GM23338 (cell line): ENCODE measurements around the gene TGFBI. TPM values are rescaled to one million over a fixed set of nuclear protein-coding genes. Genes with fewer than 3 reads are reported as not detected.

Source experiments
- ATAC-seq: fragments of 200-7000 bp; cut with Tn5 transposase; 3 replicates; pipeline ENCODE4 v1.9.1; 2020
- DNase-seq: peaks from one replicate; pipeline ENCODE4 v3.0.0-alpha.2; 2015; ENCODE audit warnings: low spot score
- H2AFZ ChIP-seq: fragments of 200-600 bp; sonication (generic); 2 replicates; pipeline ENCODE4 v1.8.0; 2016; ENCODE audit warnings: antibody characterized with exemption, mild to moderate bottlenecking, moderate library complexity
- H3F3A ChIP-seq: fragments of 200-600 bp; sonication (generic); replicated peaks from 2 replicates; pipeline ENCODE4 v1.8.0; 2017; ENCODE audit warnings: antibody characterized with exemption, mixed run types, low read depth
- H3K27ac ChIP-seq: fragments of 200-600 bp; sonication (generic); 2 replicates; pipeline ENCODE4 v1.6.1; 2016; ENCODE audit warnings: low read depth
- H3K27me3 ChIP-seq: fragments of 200-600 bp; sonication (generic); 2 replicates; pipeline ENCODE4 v1.8.0; 2016; ENCODE audit warnings: mild to moderate bottlenecking, mixed run types, moderate library complexity; ENCODE audit not compliant: insufficient read depth
- H3K36me3 ChIP-seq: fragments of 200-600 bp; sonication (generic); 2 replicates; pipeline ENCODE4 v1.8.0; 2016; ENCODE audit warnings: mild to moderate bottlenecking; ENCODE audit not compliant: insufficient read depth
- H3K4me1 ChIP-seq: fragments of 200-600 bp; sonication (generic); 2 replicates; pipeline ENCODE4 v1.8.0; 2016; ENCODE audit warnings: mild to moderate bottlenecking, moderate library complexity; ENCODE audit not compliant: insufficient read depth
- H3K4me2 ChIP-seq: fragments of 200-600 bp; sonication (generic); 2 replicates; pipeline ENCODE4 v1.7.1; 2017; ENCODE audit warnings: mixed run types
- H3K4me3 ChIP-seq: fragments of 200-600 bp; sonication (generic); 2 replicates; pipeline ENCODE4 v1.6.1; 2016; ENCODE audit warnings: mixed run types
- H3K79me2 ChIP-seq: fragments of 200-600 bp; sonication (generic); replicated peaks from 2 replicates; pipeline ENCODE4 v1.8.0; 2017; ENCODE audit warnings: mild to moderate bottlenecking; ENCODE audit not compliant: insufficient read depth
- H3K9me2 ChIP-seq: fragments of 200-600 bp; sonication (generic); 2 replicates; pipeline ENCODE4 v1.8.0; 2017; ENCODE audit not compliant: insufficient read depth
- H4K20me1 ChIP-seq: fragments of 200-600 bp; sonication (generic); replicated peaks from 2 replicates; pipeline ENCODE4 v1.8.0; 2017; ENCODE audit warnings: mild to moderate bottlenecking; ENCODE audit not compliant: insufficient read depth
- H3K27ac Mint-ChIP-seq: 2 replicates; pipeline ENCODE4 v1.8.0; 2020; ENCODE audit warnings: inconsistent platforms, mild to moderate bottlenecking, moderate library complexity, mixed read lengths
- H3K27me3 Mint-ChIP-seq: 3 replicates; pipeline ENCODE4 v1.8.0; 2022; ENCODE audit warnings: low read depth, mild to moderate bottlenecking, moderate library complexity, mixed read lengths, inconsistent platforms; ENCODE audit not compliant: insufficient read depth, poor library complexity
- H3K36me3 Mint-ChIP-seq: 3 replicates; pipeline ENCODE4 v1.8.0; 2021; ENCODE audit warnings: low read depth, mild to moderate bottlenecking, inconsistent platforms, moderate library complexity, mixed read lengths
- H3K4me1 Mint-ChIP-seq: 3 replicates; pipeline ENCODE4 v1.8.0; 2020; ENCODE audit warnings: mild to moderate bottlenecking, inconsistent platforms, mixed read lengths
- H3K4me3 Mint-ChIP-seq: 3 replicates; pipeline ENCODE4 v1.8.0; 2021; ENCODE audit warnings: moderate library complexity, mild to moderate bottlenecking, inconsistent platforms, mixed read lengths
- H3K9me3 Mint-ChIP-seq: 3 replicates; pipeline ENCODE4 v1.8.0; 2020; ENCODE audit warnings: moderate library complexity, mild to moderate bottlenecking, inconsistent platforms, mixed read lengths
- CREB1 ChIP-seq: fragments of 250-450 bp; sonication (Bioruptor Pico); IDR thresholded peaks from 2 replicates; pipeline ENCODE4 v1.5.0; 2020; ENCODE audit warnings: low read depth, mild to moderate bottlenecking, moderate library complexity
- ETS1 ChIP-seq: IDR thresholded peaks from 2 replicates; pipeline ENCODE4 v1.6.1; 2016; ENCODE audit warnings: antibody characterized with exemption
- EZH2 ChIP-seq: fragments of 200-600 bp; sonication (generic); IDR thresholded peaks from one replicate; pipeline ENCODE4 v1.8.0; 2017; ENCODE audit warnings: antibody characterized with exemption, mild to moderate bottlenecking, low read depth; ENCODE audit not compliant: unreplicated experiment
- EZH2phosphoT487 ChIP-seq: fragments of 200-600 bp; sonication (generic); IDR thresholded peaks from one replicate; pipeline ENCODE4 v1.8.1; 2018; ENCODE audit warnings: antibody characterized with exemption; ENCODE audit not compliant: unreplicated experiment
- JUNB ChIP-seq: IDR thresholded peaks from one replicate; pipeline ENCODE4 v1.6.1; 2016; ENCODE audit warnings: antibody characterized with exemption; ENCODE audit not compliant: unreplicated experiment
- POLR2AphosphoS5 ChIP-seq: IDR thresholded peaks from 2 replicates; pipeline ENCODE4 v1.6.1; 2016; ENCODE audit warnings: antibody characterized with exemption, low read depth
- STAT1 ChIP-seq: IDR thresholded peaks from one replicate; pipeline ENCODE4 v1.6.1; 2016; ENCODE audit warnings: antibody characterized with exemption; ENCODE audit not compliant: unreplicated experiment
- ZNF331 ChIP-seq: fragments of 250-450 bp; sonication (Bioruptor Pico); IDR thresholded peaks from 2 replicates; pipeline ENCODE4 v1.5.0; 2020; ENCODE audit warnings: low read depth, mild to moderate bottlenecking, moderate library complexity
- polyA plus RNA-seq: library from polyadenylated mRNA; unstranded; fragments of >200 nt; fragmentation: Nextera tagmentation; extraction: Ambion mirVana; gene quantifications from 2 replicates; pipeline ENCODE4 v1.2.1, GENCODE V29; 2016
- total RNA-seq: library from RNA; depleted of rRNA; stranded (reverse); fragments of >200 nt; shearing (Covaris generic); gene quantifications from 2 replicates; pipeline ENCODE4 v1.2.3, GENCODE V29; 2014
- TF ChIP-seq, protein P1 (sequence below): IDR thresholded peaks from one replicate; pipeline ENCODE4 v1.6.1; 2018; ENCODE audit warnings: antibody characterized with exemption; ENCODE audit not compliant: unreplicated experiment
- TF ChIP-seq, protein P2 (sequence below), 2 experiments: fragments of 200-600 bp in 1 of 2; sonication (generic) in 1 of 2; conservative IDR thresholded peaks; 2 replicates each; pipeline versions ENCODE4 v1.5.1 to v1.6.1; 2016 to 2017; ENCODE audit warnings: antibody characterized with exemption in 2 of 2, low read depth in 2 of 2, mild to moderate bottlenecking in 2 of 2, moderate library complexity in 1 of 2

Gene TGFBI
- total and polyA plus RNA-seq, 2 experiments from 2014 or later: 8.9 to 9.4 TPM

GRCh38 chr5:136007271-136007670 is 21.5 kb upstream of the TGFBI start:
- H3K27me3 Mint-ChIP-seq: peaks cover 6% of the 10 kb centered on the region

GRCh38 chr5:136011414-136012001 is 17.3 kb upstream of the TGFBI start:
- ATAC-seq: no peak
- no peak for DNase-seq
- Histone ChIP-seq H4K20me1 (no peaks in the 10 kb centered on the region), H3K36me3 (no peaks in the 10 kb centered on the region), H3K4me1 (no peaks in the 10 kb centered on the region), H3K27me3 (no peaks in the 10 kb centered on the region), H3K4me3 (no peak overlapping the region), H3K4me2 (no peak overlapping the region), H3K79me2 (no peaks in the 10 kb centered on the region), H3K9me2 (peaks cover 7% of the 10 kb centered on the region; the same call in 1 of the 2 replicates), H2AFZ (no peak overlapping the region), H3K27ac (no peak overlapping the region), H3F3A (no peaks in the 10 kb centered on the region)
- no peaks in the 10 kb centered on the region for H3K9me3 Mint-ChIP-seq
- no peak overlapping the region for H3K27ac Mint-ChIP-seq
- no peaks in the 10 kb centered on the region for H3K36me3 Mint-ChIP-seq
- H3K4me3 Mint-ChIP-seq: no peak overlapping the region
- peaks cover 4% of the 10 kb centered on the region for H3K27me3 Mint-ChIP-seq
- H3K4me1 Mint-ChIP-seq: no peaks in the 10 kb centered on the region
- TF ChIP-seq, protein P1, sequence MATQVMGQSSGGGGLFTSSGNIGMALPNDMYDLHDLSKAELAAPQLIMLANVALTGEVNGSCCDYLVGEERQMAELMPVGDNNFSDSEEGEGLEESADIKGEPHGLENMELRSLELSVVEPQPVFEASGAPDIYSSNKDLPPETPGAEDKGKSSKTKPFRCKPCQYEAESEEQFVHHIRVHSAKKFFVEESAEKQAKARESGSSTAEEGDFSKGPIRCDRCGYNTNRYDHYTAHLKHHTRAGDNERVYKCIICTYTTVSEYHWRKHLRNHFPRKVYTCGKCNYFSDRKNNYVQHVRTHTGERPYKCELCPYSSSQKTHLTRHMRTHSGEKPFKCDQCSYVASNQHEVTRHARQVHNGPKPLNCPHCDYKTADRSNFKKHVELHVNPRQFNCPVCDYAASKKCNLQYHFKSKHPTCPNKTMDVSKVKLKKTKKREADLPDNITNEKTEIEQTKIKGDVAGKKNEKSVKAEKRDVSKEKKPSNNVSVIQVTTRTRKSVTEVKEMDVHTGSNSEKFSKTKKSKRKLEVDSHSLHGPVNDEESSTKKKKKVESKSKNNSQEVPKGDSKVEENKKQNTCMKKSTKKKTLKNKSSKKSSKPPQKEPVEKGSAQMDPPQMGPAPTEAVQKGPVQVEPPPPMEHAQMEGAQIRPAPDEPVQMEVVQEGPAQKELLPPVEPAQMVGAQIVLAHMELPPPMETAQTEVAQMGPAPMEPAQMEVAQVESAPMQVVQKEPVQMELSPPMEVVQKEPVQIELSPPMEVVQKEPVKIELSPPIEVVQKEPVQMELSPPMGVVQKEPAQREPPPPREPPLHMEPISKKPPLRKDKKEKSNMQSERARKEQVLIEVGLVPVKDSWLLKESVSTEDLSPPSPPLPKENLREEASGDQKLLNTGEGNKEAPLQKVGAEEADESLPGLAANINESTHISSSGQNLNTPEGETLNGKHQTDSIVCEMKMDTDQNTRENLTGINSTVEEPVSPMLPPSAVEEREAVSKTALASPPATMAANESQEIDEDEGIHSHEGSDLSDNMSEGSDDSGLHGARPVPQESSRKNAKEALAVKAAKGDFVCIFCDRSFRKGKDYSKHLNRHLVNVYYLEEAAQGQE: no peak
- TF ChIP-seq EZH2phosphoT487 (no peak), STAT1 (no peak), JUNB (no peak), ETS1 (no peak), EZH2 (no peak), CREB1 (CRISPR knock-in tag) (no peak), ZNF331 (CRISPR knock-in tag) (no peak), POLR2AphosphoS5 (no peak)
- TF ChIP-seq, protein P2, sequence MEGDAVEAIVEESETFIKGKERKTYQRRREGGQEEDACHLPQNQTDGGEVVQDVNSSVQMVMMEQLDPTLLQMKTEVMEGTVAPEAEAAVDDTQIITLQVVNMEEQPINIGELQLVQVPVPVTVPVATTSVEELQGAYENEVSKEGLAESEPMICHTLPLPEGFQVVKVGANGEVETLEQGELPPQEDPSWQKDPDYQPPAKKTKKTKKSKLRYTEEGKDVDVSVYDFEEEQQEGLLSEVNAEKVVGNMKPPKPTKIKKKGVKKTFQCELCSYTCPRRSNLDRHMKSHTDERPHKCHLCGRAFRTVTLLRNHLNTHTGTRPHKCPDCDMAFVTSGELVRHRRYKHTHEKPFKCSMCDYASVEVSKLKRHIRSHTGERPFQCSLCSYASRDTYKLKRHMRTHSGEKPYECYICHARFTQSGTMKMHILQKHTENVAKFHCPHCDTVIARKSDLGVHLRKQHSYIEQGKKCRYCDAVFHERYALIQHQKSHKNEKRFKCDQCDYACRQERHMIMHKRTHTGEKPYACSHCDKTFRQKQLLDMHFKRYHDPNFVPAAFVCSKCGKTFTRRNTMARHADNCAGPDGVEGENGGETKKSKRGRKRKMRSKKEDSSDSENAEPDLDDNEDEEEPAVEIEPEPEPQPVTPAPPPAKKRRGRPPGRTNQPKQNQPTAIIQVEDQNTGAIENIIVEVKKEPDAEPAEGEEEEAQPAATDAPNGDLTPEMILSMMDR (conservative IDR thresholded peaks at IDR 0.05; ENCODE audit: low read depth in 2 of 2): no peak

More at GRCh38 chr5:136007271-136007670, 21.5 kb upstream of the TGFBI start:
- no peaks in the 10 kb centered on the region for H3K36me3 ChIP-seq
- no peaks in the 10 kb centered on the region for H3K79me2 ChIP-seq
- H3K4me1 ChIP-seq: no peaks in the 10 kb centered on the region
- Mint-ChIP-seq H3K27ac (no peak overlapping the region), H3K4me1 (no peaks in the 10 kb centered on the region), H3K4me3 (no peak overlapping the region), H3K9me3 (no peaks in the 10 kb centered on the region), H3K36me3 (no peaks in the 10 kb centered on the region)
- no peak for ATAC-seq
- DNase-seq: no peak
- no peak overlapping the region for H3K27ac ChIP-seq
- no peaks in the 10 kb centered on the region for H4K20me1 ChIP-seq
- H3F3A ChIP-seq: no peaks in the 10 kb centered on the region
- no peak overlapping the region for H3K4me2 ChIP-seq
- H3K9me2 ChIP-seq: no peaks in the 10 kb centered on the region
- peak overlapping the region; percentile 23; the same call in 1 of the 2 replicates for H2AFZ ChIP-seq
- TF ChIP-seq ZNF331 (CRISPR knock-in tag): no peak
- H3K27me3 ChIP-seq: no peaks in the 10 kb centered on the region
- no peak overlapping the region for H3K4me3 ChIP-seq
